Endothelial cell of hepatic sinusoid (primary cell): ENCODE results near the gene GLT8D2.

ENCODE experiments used
- in situ Hi-C: cut with HindIII; loops from 2 replicates; pipeline ENCODE4 v1.10.0; 2017; ENCODE audit warnings: low sequenced_read_pairs

Gene GLT8D2

DNA sequence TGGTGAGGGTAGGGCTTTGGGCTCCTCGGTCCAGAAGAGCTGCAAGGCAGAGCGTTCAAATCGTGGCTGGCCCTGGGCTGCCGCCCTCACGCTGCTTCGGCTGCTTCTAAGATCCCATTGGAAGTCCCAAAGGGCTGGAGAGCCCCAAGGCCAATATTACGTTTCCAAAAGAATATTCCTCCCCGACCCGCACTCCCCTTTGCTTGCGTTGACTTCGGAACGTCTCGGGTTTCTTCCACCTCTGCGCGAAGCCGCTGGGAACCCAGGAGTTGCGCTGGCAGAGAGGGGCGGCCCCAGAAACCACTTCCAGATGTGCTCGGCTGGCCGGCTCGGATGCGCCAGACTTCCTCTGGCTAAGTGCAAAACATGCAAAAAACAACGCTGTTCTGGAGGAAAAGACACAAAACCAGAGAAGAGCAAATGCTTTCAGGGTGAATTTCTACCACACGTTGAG, at the start of gene GLT8D2:
Gene GLT8D2, minus strand, starts transcription at position 285 of the 454 bp plus-strand sequence. CDS start 30,539 bp downstream, outside the sequence.
- in situ Hi-C loops: no loop called here

- in situ Hi-C loops: no loop called here
These were observed 48.0 kb upstream of the GLT8D2 start for GRCh38 chr12:104097954-104098353.

DNA sequence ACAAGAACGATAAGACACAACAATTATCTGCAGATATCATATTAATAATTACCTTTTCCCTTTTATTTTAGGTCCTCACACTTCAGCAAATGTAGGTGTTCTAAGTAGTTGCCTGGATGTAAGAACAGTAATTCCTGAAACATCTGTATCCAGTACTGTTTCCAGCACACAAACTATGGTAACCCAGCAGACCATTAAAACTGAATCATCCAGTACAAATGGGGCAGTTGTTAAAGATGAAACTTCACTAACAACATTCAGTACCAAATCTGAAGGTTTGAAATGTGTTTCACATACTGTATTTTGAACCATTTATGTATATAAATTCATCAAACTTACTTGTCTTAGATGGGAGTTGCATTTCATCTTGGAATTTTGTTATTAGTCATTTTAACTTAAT, 45.3 kb upstream of the GLT8D2 start:
- in situ Hi-C loops: no loop called here

DNA sequence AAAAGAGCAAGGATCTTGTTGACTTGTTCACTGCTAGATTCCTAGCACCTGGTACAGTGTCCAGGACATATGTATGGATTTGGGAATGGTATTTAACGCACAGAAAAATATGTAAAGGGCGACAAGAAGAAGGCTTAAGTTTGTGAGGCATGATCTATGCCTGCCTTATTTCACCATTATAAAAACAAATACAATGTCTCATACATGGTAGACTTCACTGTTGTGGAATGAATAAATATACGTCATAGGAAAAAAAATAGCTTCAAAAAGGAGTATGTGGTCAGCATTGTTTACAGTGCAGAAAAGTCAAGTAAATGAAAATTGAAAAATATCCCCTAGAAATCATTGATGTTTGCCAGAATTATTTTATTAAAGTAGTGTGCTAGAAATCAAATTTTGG, 44.3 kb upstream of the GLT8D2 start:
- in situ Hi-C loops: loop anchor here (5.0 kb wide), 1 partner anchor 37 kb away; no protein-coding TSS in a partner anchor

GRCh38 chr12:104091136-104091535, 41.1 kb upstream of the GLT8D2 start:
- in situ Hi-C loops: loop anchor here (5.0 kb wide), 1 partner anchor 34 kb away; no protein-coding TSS in a partner anchor

GRCh38 chr12:104090685-104091084, 40.7 kb upstream of the GLT8D2 start:
- in situ Hi-C loops: loop anchor here (5.0 kb wide), 1 partner anchor 33 kb away; no protein-coding TSS in a partner anchor

- in situ Hi-C loops: no loop called here
These were observed 33.9 kb upstream of the GLT8D2 start for GRCh38 chr12:104083769-104084475.

DNA sequence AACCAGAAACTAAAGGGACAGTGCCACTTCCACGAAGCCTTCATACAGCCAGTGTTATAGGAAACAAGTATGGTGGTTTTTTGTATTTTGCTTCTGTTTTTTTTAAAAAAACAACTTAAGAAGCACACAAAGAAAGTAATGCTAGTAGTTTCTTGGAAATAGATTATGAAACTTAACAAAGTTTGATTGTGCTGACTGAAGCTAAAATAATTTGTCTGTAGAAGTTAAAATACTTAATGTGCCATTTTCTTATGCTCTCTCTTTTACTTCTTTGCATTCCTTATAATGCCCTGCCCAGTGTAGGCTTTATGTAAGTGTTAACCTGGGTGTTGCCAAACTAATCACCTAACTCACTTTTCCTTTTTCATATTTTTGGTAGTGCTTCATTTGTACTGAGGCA, 30.8 kb upstream of the GLT8D2 start:
- in situ Hi-C loops: no loop called here

DNA sequence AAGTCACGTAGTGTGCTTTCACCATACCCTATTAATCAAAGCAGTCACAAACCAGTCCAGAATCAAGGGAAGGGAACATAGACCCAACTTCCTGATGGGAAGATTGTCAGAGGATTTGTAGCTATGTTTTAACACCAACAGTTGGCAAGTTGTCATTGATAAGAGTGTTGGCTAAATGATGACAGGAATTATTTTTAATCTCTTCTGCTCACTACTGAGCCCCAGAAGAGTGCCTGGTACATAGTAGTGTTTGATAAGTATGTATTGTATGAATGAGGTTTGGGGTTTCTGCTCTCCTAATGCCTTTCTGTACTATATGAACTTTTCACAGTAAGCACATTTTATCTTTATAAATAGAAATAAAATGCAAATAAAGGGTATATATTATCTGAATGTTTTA, 29.0 kb upstream of the GLT8D2 start:
- in situ Hi-C loops: no loop called here

GRCh38 chr12:104073699-104074098, 23.7 kb upstream of the GLT8D2 start:
- in situ Hi-C loops: no loop called here

DNA sequence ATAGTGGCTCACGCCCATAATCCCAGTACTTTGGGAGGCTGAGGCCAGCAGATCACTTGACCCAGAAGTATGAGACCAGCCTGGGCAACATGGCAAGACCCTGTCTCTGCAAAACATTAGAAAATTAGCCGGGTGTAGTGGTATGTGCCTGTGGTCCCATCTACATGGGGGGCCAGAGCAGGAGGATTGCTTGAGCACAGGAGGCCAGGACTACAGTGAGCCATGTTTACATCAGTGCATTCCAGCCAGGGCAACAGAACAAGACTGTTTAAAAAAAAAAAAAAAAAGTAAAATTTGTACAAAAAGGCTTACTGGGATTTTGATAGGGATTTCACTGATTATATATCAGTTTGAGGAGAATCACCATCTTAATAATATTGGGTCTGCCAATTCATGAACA, 22.1 kb upstream of the GLT8D2 start:
- in situ Hi-C loops: no loop called here

DNA sequence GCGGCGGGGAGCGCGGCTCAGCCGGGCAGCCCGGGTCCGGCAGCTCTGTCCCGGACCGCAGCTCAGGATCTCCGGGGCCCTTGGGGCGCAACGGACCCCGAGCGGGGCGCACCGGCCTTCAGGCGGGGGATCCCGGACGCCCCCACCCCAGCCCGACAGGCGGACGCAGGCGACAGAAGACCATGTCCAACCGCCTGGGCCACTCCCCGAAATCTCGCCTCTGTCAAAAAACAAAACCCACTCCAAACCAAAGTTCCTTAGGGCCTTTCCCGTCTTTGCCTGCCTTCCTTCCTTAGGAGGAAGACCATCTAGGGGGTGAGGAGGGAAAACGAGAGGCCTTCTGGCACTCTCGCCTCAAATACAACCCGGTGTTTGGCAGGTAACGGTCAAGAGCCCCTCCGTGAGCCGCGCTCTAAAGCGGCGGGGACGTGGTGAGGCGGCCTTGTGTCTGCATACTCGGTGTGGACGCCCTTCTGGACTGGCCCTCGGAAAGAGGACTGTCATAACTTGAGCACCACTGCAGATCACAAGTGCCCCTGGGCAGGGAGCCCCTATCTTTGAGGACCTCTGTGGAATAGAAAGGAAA, 14.9 kb upstream of the GLT8D2 start:
- in situ Hi-C loops: no loop called here

- in situ Hi-C loops: no loop called here
These were observed 14.2 kb upstream of the GLT8D2 start, which contains the start of gene HCFC2 for GRCh38 chr12:104064031-104064841. Gene HCFC2, plus strand, starts transcription at chr12:104064531. Its CDS starts 30 bp downstream, at chr12:104064561.

DNA sequence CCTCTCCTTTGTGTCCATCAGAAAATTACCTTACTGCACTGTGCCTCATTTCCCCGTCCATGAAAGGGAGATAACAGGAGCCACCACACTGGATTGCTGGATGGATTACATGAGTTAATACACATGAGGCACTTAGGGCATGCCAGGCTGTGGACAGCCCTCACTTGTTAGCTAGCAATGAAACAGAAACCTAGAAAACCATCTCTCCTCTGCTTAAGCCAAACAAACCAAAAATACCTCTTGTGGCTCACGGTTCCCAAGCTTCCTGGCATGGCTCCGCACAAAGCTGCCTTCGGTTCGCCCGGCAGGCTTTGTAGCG, 13.7 kb upstream of the GLT8D2 start:
- in situ Hi-C loops: no loop called here

- in situ Hi-C loops: no loop called here
These were observed 10.8 kb upstream of the GLT8D2 start for GRCh38 chr12:104060791-104061190.

GRCh38 chr12:104059963-104060362, 10.0 kb upstream of the GLT8D2 start:
- in situ Hi-C loops: loop anchor here (5.0 kb wide), 1 partner anchor 32 kb away; no protein-coding TSS in a partner anchor

- in situ Hi-C loops: loop anchor here (5.0 kb wide), 1 partner anchor 33 kb away; no protein-coding TSS in a partner anchor
These were observed 8.8 kb upstream of the GLT8D2 start for GRCh38 chr12:104058802-104059201.

GRCh38 chr12:104057771-104058197, 7.8 kb upstream of the GLT8D2 start:
- in situ Hi-C loops: loop anchor here (5.0 kb wide), 1 partner anchor 35 kb away; no protein-coding TSS in a partner anchor

DNA sequence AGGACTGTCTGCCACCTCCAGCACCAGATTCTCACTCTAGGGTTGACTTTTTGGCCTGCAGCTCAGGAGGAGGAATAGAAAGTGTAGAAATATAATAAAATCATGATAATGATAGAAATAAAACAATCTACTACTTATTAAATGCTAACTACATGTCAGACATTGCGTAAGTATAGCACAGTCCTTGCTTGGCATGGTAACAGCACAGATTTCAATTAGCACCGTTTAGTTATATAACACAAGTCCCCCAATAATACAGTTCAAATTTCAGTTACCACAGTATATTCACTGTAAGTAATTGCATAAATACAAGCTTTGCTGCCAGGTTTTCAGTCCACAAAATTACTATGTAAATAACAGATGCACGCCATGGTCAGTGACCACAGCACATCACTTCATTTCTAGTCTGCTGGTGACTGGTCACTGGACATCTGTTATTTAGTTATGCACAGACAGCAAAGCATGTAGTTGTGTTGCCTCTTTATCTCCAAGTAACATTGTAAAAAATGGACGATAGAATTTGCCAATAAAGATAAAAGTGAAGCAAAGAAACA, 6.5 kb upstream of the GLT8D2 start:
- in situ Hi-C loops: loop anchor here (5.0 kb wide), 1 partner anchor 36 kb away; no protein-coding TSS in a partner anchor

DNA sequence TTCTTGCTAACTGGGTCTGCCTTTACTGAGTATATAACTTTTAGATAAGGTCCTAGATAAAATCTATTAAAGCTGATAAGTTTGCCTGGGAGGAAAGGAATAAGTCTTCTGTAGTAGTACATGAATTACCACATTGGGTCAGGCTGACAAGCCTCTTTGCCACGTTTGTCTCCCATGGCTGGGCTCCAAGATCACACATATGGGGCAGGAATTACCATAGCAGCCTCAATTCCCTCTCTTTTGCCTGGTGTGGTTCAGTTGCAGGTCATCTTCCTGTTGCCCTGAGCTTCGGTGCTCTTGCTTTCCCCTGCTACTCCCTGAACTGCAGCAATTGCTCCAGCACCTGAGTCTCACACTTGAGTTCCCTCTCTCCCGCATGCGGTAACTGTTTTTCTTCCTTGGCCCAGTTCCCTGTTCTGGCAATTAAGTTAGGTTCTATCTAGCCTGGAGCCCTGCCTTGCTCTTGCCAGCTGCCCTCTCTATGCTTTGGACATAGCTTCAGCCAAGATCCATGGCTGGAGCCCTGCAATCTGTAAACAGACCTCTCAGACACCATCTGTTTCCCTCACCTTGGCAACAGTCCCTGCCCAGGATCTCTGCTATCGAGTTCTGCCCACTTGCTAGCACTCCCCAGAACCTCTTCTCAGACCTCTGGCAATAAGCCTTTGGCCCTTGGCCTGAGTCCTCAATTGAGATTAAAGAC, 5.8 kb upstream of the GLT8D2 start:
- in situ Hi-C loops: loop anchor here (5.0 kb wide), 1 partner anchor 36 kb away; no protein-coding TSS in a partner anchor
